Epithelial cell of proximal tubule (primary cell): ENCODE results near the gene MAGEC2. TPM values are rescaled to one million over a fixed set of nuclear protein-coding genes. Genes with fewer than 3 reads are reported as not detected.

ENCODE experiments used
- DNase-seq: peaks from one replicate; pipeline ENCODE4 v3.0.0-alpha.2; 2011; ENCODE audit warnings: low read depth
- H3K4me3 ChIP-seq: 2 replicates; pipeline ENCODE4 v1.5.1; 2011; ENCODE audit warnings: low read depth, mild to moderate bottlenecking, low read length
- total RNA-seq: library from RNA; depleted of rRNA; stranded (reverse); fragments of >200 nt; gene quantifications from 2 replicates; pipeline ENCODE4 v1.2.3, GENCODE V29; 2015
- TF ChIP-seq, protein P1 (sequence below): conservative IDR thresholded peaks from 2 replicates; pipeline ENCODE4 v1.5.1; 2012; ENCODE audit warnings: low read depth, mild to moderate bottlenecking, low read length

The MAGEC2 gene, protein sequence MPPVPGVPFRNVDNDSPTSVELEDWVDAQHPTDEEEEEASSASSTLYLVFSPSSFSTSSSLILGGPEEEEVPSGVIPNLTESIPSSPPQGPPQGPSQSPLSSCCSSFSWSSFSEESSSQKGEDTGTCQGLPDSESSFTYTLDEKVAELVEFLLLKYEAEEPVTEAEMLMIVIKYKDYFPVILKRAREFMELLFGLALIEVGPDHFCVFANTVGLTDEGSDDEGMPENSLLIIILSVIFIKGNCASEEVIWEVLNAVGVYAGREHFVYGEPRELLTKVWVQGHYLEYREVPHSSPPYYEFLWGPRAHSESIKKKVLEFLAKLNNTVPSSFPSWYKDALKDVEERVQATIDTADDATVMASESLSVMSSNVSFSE
- not detected in 2 replicates for total RNA-seq

DNA sequence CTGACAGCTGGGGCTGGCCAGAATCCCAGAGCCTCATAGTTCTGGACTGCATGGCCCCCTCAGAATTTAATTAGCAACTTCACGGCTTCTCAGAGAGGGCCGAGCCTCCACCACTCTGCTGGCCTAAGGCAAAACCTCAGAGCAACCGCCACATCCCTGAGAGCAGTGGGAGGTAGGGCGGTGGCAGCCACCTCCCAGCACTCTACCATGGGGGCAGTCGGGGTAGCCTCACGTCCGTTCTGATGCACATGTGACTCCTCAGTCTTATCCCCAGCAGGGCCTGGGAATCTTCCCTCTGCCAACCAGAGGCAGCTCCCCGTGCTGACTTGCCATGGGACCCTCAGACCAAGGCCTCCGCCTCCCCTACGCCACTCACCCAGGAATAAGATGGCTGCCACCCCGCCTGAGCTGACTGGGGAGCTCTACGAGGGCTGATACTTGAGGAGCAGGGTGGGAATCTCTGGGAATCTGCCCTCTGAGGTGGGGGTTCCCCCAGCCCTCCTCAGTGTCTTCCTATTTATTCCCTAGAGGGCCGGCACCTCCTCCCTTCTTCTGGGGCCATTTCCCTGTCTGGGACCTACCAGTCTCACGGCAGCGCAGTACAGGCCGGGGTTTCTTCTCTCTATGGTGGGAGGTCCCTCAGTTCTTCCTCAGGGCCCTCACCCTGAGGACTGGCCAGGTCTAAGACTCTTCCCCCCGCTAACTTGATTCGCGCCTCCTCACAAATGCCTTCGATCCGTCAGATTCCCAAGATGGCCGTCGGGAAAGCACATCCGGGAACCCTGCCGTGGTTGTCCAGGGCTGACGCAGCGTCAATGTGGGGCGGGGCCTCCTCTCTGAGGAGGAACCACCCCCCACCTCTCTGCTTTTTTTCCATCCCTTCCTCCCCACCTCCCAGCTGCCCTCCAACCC lies at the start of gene MAGEC2:
Gene MAGEC2, minus strand, starts transcription at position 769 of the 912 bp plus-strand sequence. CDS start 1,303 bp downstream, outside the sequence.
- TF ChIP-seq, protein P1, sequence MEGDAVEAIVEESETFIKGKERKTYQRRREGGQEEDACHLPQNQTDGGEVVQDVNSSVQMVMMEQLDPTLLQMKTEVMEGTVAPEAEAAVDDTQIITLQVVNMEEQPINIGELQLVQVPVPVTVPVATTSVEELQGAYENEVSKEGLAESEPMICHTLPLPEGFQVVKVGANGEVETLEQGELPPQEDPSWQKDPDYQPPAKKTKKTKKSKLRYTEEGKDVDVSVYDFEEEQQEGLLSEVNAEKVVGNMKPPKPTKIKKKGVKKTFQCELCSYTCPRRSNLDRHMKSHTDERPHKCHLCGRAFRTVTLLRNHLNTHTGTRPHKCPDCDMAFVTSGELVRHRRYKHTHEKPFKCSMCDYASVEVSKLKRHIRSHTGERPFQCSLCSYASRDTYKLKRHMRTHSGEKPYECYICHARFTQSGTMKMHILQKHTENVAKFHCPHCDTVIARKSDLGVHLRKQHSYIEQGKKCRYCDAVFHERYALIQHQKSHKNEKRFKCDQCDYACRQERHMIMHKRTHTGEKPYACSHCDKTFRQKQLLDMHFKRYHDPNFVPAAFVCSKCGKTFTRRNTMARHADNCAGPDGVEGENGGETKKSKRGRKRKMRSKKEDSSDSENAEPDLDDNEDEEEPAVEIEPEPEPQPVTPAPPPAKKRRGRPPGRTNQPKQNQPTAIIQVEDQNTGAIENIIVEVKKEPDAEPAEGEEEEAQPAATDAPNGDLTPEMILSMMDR, result no peak
- no peak for DNase-seq
- H3K4me3 ChIP-seq, result no peak within 1 kb of the TSS

DNA sequence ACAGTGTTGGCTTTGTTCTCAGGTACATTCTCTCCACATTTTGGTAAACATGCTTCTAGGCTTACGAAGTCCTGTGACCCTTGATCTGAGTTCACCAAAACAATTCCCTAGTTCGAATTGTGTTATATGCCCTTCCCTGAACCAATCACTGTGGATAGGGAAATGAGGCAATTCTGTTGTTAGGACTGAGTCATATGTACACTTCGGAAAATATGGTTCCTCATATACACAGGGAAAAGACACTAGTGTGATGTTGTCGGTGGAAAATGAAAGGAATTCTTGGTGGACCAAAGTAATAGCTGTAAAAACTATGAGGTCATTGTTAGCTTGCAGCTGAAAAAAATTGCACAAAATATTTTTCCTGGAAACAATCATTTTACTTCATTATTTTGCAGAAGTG lies 46.6 kb upstream of the MAGEC2 start:
- no peak overlapping the region for H3K4me3 ChIP-seq
- DNase-seq, result no peak
- TF ChIP-seq, protein P1, result no peak

DNA sequence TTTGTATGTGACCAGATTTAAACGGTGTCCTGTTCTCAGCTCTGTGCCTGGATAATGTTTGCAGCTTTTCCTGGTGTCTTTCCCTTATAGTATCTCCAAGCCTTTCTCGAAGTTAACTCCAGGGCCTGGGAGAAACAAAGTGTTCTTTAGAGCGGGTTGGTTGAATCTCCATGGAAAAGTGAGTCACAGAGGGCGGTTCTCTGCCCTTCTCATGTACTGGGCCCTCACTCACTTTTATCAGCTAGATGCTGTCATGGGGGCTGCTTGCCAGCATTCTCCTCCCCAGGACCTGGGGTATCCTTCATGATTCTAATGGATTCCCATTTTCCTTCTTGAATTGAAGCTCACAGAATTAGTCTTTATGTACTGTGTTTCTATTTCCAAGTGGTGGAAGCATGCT lies 46.1 kb upstream of the MAGEC2 start:
- DNase-seq, result no peak
- no peak overlapping the region for H3K4me3 ChIP-seq
- TF ChIP-seq, protein P1, result no peak

DNA sequence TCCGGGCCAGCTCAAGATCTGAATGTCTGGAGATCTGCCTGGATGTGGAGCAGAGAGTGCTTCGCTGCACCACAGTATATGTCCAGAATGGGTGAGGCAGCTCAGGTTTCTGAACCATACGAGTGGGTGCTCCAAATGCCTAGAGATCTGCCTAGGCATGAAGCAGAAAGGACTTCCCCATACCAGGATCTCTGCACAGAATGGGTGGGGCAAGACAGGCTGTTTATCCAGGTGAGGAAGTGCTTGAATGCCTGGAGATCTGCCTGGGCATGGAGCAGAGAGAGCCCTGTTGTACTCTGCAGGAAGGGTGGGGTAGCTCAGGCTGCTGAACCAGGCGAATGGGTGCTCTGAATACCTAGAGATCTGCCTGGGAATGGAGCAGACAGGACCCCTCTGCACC lies 45.4 kb upstream of the MAGEC2 start:
- no peak overlapping the region for H3K4me3 ChIP-seq
- no peak for DNase-seq
- TF ChIP-seq, protein P1, result no peak

DNA sequence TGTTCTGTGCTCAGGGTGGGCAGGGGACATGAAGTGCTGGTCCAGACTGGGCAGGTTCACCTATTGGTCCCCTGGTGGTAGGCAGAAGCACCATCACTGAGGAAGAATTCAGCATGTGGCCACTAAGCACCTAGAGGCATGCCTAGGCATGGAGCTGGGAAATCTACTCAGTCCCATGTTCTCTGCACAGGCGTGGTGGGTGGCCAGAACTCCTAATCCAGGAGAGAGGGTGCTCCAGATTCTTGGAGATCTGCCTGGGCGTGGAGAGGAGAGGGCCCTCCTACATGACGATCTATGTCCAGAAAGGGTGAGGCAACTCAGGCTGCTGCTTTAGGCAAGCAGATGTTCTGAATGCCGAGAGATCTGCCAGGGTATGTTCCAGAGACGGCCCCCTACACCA lies 44.6 kb upstream of the MAGEC2 start:
- TF ChIP-seq, protein P1, result no peak
- no peak overlapping the region for H3K4me3 ChIP-seq
- no peak for DNase-seq

DNA sequence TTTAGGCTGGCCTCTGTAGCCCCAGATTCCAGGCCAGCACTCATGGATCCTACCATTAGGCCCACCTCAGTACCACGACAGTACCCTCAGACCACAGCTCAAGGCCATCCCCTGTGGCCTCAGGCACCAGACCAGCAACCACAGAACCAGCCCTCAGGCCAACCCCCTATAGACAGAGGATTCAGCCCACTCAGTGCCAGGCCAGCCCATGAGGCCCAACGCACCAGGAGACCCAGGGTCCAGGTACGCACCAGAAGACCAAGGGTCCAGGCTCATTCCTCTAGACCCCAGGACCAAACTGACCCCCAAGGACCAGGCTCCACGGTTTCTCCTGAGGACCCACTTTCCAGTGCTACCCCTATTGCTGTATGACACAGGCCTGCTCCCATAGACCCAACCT lies 39.5 kb upstream of the MAGEC2 start:
- TF ChIP-seq, protein P1, result no peak
- no peak overlapping the region for H3K4me3 ChIP-seq
- DNase-seq, result no peak
